GM19324 (cell line): ENCODE data around the gene CALHM1.
"Not testable (repeated sequence)": the region's sequence is repeated elsewhere in the genome, so short reads cannot be mapped to it uniquely, and the experiment has no call there.

Source experiments
- ATAC-seq: cut with Tn5 transposase; IDR thresholded peaks from one replicate; pipeline ENCODE4 v1.9.1; 2021; ENCODE audit warnings: mild to moderate bottlenecking, moderate library complexity; ENCODE audit not compliant: unreplicated experiment, low FRiP score

Gene CALHM1

DNA sequence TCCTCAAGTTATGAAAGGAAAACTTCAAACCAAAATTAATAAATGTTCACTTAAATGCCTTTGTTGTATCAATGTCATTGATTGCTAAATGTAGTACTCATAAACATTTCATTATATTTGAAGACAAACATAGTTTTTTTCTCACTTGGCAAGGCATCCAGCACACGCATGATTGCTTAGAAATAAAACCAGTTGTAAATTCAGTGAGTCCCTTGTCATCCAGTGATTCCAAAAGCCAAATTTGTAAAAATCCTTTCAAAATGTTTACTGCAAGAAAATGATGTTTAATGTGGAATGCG is 28.7 kb upstream of the CALHM1 start:
- ATAC-seq = no peak

DNA sequence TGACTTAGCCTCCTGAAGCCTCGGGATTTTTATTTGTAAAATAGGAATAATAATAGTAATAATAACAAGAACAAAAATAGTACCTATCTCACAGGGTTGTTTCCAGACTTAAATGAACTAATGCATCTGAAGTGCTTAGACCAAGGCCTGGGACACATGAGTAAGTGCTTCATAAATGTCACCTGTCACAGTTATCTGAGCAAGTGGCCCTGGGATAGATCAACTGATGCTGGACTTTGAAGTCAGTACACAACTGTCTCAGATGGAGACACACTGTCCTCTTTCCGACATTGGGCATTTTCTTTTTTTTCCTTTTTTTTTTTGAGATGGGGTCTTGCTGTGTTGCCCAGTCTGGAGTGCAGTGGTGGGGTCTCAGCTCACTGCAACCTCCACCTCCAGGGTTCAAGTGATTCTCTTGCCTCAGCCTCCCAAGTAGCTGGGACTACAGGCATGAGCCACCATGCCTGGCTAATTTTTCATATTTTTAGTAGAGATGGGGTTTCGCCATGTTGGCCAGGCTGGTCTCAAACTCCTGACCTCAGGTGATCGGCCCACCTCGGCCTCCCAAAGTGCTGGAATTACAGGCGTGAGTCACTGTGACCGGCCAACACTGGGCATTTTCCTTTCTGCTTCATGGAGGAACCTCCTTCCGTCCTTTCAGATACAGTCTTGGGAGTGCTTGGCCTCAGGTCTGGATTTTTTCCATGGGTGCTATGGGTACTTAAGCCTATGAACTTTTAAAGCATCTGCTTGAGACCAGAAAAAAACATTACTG is 28.1 kb upstream of the CALHM1 start:
- ATAC-seq = not testable (repeated sequence)

DNA sequence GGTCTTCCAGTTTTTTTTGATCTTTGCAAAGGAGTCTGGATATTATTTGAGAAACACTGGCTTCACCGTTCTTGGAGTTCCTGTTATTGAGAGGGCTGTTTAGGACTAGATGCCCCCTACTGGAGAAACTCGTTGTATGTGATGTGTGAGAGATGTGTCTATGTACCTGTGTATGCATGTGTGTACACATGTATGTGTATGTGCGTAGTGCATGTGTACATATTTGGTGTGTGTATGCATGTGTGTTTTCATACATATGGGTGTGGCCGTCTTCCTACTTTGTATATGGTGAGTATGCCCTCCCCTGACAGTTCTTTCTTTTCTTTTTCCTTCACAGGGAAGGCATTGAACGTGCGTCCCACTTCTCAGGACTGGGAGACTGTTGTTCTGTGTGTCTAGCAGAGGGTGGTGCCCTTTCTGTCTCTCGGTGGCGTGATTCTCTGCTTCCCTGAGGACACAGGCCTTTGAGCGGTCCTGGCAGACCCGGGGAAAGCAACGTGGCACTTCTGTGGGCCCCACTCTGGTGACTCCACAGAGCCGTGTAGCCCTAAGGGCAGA is 23.4 kb upstream of the CALHM1 start:
- no peak for ATAC-seq

DNA sequence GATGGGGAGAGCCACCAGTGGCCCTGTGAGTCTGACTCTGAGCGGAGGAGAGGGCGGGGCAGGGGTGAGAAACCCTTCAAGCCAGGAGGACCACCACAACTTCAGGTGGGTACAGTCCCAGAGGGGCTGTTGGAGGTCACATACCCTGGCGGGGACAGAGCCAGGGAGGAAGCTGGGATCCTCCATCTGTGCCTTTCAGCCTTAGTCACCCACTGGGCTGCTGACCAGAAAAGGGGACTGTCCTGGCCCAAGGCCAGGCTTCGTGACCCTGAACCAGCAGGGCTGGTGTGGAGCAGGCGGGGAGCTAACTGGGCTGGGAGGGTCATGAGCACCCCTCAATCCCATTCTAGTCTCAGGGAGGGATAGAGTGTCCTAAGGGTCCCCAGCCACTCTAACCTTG is 21.8 kb upstream of the CALHM1 start:
- ATAC-seq = no peak

DNA sequence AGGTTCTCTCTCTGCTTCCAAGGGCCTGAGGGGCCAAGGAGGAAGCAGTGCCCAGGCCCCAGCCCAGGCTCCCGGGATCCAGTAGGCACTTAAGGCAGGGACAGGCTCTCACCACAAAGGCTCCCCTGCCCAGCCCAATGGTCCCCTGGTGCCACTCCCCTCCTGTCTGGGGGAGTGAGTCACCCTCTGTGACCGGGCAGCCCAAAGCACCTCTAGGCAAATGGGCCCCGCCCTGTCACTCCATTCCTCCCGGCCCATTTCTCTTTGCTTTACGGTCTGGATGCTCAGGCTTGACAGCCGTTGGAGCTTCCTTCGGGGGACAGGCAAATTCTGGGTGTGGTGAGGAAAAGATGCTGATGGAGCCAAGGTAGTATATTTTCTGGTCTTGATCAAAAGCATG is 20.4 kb upstream of the CALHM1 start, which contains the start of gene CALHM3:
Gene CALHM3 (minus strand): TSS at position 106 of the 400 bp plus-strand sequence. CDS start 208 bp downstream, outside the sequence.
- no peak for ATAC-seq

DNA sequence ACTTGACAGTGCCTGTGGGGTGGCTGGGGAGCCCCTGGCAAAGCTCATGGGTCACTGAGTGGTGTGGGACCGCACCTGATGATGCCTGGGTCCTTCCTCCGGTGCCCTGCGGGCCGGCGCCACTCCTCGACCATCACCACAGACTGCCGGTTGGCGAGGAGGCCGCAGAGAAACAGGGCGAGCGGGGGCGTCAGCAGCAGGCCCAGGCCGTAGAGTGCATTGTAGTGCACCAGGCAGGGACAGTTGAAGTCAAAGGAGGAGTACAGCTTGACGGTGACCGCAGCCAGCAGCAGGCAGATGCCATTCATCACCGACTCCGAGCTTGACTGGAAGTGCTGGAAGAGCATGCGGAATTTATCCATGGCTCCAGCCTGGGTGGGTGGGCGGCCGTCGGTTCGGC is 20.0 kb upstream of the CALHM1 start:
- ATAC-seq = no peak

DNA sequence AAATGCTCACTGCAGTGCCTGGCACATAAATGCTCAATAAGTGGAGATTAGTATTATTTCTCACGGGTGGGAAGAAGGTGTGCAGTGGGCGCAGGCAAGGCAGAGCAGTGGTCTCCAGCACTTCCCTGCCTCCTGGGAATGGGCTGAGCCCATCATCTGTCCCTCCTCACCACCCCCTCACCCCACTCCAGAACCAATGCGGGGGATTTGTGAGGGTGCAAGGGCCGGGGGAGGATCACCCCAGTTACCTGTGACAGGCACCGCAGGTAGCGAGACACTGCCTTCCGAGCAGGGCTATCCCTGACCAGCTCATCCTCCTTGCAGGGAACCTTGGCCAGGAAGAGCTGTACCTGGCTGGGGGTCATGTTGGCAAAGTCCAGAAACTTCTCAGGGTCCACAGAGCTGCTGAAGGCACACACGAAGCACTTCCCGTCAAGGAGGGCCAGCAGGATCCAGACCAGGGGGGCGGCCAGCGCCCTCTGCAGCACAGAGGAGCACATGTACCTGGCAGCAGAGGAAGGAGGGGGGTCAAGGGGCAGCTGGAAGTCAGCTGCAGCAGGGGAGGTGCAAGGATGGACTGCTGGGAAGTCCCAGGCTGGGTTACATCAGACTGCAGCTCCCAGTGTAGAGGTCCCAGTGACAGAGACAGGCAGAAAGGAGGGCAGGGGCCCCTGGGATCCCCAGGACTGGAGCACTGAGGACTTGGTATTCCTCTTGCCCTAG is 17.5 kb upstream of the CALHM1 start:
- ATAC-seq = no peak

DNA sequence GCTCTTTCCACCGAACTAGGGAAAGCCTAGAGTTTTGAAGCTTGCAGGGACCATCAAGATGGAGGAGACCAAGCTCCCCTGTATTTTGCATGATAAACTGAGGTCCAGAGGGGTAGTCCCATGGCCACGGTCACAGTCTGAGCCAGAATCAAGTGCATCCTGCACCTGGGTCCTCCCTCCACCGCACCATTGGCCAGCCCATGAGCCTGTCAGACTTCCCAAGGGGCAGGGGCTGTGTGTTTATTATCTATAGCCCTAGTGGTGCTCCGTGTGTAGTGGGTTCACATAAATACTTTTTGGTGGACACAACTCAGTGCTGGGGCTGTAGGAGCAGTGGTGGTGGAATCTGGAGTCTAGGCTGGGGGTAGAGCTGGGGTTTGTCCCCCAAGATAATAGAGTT is 16.7 kb upstream of the CALHM1 start:
- no peak for ATAC-seq

DNA sequence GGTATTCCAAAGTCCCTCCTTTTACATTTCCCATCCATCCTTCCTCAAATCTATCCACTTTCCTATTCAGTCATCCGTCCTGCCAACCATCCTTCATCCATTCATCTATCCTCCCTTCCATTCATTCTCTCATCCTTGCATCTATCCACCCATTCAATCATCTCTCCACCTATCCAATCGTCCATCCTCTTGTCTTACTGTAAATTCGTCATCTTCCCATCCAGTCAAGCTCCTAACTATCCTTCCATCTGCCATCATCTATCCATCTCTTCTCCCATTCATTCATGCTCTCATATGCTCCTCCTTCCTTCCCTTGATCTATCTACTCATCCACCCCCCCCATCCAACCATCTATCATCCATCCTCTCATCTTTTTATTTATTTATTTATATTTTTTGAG is 15.4 kb upstream of the CALHM1 start:
- no peak for ATAC-seq

DNA sequence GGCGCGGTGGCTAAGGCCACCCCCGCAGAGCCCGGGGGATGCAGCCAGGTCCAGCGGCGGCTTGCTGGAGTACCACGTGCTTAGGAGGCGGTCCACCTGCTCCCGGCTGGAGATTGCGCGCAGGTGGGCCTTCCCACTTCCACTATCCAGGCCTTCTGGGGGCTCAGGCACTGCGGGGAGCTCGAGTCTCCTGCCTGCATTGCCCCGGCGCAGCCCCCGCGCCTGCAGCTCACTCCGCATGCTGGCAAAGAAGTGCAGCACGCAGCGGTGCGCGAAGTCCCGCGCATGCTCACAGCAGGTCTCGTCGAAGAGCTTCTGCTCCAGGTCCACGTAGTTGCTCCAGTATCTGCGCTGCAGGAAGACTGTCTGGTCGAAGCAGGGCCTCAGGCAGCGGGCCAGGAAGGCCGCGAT is 14.6 kb upstream of the CALHM1 start:
- no peak for ATAC-seq

DNA sequence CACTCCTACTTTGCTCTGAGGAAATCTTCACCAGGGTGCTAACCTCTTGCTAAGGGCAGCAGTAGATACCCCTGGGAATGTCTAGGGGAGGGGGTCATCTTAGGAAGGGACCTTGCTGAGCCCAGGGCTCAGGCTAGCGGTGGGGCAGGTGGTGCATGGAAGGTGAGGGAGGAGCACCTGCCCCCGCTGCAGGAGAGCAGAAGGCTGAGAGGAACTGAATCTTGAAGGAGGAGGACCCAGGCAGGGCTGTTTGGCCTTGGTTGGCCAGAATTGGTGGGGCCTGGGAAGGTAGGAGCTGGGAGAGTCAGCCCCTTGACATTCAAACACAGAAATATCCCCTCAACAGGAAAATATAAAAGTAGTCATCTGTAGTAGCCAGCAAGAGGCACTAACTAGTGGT is 13.3 kb upstream of the CALHM1 start:
- ATAC-seq = peak; percentile 38

DNA sequence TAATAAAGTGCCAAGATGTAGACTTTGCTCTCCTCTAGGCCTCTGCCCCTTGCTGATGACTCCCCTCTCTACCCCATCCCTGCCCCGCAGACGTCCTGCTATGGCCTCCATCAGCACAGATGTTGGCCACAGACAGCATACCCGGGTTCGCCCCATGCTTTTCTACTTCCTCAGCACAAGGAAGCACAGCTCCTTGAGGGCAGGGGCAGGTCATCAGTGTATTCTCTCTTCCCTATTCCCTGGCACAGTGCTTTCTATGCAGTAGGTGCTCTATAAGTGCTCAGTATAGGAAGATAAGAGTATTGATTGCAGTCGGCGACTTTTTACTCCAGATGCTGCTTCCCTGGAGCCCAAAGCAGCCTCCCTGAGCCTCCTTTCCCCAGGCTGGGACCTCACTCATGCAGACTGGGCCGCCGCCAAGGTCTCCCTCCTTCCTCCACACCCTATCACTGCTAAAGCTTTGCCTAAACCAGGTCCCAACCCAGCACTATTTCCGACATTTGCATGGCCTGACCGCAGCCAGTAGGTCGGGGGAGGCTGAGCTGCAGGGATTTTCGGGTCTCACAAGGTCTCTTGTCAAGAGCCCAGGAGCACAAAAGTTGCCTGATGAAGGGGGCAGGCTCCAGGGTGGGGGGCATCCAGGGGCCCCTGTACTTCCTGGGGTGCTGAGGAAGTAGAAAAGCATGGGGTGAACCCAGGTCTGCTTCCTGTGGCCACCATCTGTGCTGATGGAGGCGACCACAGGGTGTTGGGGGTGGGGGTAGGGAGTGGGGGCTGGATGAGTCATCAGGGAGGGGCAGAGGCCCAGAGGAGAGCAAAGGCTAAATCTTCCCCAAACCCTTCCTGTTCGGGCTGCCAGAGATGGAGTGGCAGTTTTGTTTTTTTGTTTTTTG is 12.3 kb upstream of the CALHM1 start:
- peak; percentile 75 for ATAC-seq

DNA sequence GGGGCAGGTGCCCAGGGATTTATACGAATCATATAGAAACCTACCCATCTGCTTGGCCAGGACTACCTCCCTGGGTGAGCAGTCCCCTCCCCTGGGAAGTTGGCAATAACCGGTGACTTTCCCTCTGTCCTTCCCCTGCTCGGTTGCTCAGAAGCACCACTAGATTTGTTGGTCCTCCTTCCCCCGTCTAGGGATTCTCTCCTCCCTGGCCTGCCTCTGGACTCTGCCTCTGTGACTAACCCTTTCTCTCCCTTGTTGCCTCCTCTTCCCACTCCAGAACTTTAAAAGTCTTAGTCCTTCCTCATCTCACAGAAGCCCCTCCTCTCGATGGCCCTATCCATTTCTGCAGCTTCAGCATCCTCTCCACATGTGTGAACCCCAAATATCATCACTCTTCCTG is 10.5 kb upstream of the CALHM1 start:
- ATAC-seq = no peak

DNA sequence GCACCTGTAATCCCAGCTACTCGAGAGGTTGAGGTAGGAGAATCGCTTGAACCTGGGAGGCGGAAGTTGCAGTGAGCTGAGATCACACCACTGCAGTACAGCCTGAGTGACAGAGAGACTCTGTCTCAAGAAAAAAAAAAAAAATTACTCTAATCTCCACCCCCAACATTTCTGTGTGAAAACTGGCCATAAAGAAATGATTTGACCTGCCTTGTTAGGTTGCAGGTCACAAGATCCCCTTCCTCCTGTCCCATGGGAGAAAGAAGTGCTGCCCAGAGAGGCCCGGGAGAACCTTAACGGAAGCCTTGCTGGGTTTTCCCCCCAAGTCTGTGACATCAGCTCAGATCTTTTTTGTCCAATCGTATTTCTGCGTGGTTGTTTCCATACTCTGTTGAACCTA is 8.7 kb upstream of the CALHM1 start:
- ATAC-seq = no peak

DNA sequence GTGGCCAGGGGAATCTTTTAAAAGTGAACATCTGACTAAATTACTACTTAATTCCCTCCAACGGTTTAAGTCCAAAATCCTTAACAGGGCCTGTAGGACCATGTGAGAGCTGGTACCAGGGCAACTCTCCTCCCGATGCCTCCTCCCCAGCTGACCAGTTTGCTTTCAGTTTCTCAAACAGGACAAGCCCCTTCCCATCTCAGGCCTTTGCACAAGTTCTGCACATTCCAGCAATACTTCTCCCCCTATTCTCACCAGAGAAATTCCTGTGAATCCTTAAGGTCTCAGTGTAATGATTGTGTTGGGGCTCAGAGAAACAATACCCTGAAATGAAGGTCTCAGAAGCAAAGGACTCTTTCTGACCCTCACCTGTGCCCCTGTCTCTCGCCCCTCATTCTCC is 8.0 kb upstream of the CALHM1 start:
- ATAC-seq = no peak

DNA sequence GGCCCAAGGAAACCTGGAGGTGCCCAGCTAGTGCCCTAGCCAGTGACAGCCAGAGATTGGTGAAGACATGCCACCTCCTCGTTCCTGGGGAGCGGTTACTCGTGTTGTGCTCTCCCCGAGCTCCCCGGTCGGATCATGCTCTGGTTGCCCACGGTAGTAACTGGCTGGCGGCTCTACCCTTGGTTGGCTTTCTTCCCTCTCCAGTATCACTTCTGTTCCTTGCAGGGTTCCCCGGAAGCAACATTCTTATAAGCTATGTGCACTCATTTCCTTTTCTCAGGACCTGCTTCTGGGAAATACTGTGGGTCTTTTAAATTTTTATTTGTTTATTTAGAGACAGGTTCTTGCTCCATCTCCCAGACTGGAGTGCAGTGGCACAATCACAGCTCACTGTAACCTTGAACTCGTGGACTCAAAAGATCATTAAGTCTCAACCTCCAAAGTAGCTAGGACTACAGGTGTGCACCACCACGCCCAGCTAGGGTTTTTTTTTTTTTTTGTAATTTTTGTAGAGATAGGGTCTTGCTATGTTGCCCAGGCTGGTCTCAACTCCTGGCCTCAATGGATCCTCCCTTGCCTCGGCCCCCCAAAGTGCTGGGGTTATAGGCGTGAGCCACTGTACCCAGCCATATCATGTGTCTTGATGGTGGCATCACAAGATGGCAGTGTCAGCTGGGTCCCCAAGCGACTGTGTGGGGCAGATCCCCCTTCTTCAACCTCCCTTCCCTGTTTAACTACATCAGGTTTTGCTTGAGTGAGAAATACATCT is 6.9 kb upstream of the CALHM1 start:
- ATAC-seq = no peak

DNA sequence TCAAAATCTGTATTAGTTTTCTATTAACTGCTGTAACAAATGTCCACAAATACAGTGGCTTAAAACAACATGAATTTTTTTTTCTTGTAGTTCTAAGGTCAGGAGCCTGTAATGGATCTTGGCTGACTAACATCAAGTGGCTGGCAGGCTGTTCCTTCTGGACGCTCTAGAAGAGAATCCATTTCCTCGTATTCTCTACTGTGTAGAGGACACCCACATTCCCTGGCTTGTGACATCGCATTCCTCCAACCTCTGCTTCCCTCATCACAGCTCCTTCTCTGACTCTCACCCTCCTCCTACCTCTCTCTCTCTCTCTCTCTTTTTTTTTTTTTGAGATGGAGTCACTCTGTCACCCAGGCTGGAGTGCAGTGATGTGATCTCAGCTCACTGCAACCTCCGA is 4.8 kb upstream of the CALHM1 start:
- ATAC-seq = no peak

DNA sequence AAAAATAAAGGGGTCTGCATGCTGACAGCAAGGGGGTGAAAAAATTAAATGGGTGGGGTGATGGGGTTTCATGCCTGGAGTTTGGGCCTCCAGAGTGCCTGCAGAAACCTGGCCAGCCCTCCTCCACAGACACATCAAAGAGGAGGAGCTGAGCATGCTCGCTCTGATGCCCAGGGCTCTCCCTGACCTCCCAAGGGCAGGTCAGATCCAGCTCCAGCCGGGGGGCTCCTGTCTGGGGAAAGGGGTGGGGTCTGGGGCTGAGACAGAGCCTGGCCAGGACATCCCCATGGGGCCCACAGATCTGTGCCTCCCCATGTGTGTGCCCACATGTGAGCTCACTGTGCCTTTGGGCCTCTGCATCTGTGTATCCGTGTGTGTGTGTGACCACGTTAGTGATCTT is 915 bp upstream of the CALHM1 start:
- no peak for ATAC-seq

DNA sequence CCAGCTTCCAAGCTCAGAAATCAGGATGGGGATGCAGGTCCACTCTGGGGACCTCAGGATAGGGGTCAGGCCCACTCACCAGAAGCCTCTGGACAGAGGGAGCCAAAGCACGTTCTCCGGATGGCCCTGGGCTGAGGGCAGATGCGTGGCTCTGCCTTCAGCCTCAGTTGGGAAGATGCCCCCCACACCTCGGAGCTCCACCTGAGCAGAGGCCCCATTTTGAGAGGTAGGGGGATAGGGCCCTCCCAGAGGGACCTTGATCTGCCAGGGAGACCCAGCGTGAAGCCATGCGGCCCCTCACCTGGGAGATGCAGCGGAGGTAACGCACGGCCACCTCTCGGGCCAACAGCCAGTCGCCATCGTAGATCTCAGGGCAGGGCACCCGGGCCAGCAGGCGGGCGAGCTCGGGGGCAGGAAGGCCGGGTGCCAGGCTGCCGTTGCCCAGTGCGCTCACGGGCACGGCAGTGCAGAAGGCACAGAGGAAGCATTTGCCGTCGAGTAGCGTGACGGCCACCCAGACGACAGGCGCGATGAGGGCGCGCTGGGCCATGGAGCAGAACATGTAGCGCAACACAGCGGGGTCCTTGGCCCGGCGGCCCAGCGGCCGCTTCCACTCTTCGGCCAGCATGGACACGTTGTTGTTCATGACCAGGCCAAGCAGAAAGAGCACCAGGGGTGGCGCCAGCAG is 660 bp downstream of the CALHM1 start:
- ATAC-seq = no peak
